Glutamatergic neuron (in vitro differentiated cells): Measurements from ENCODE around the gene MPI. TPM values are rescaled to one million over a fixed set of nuclear protein-coding genes. Genes with fewer than 3 reads are reported as not detected.
"Not testable (repeated sequence)": the region's sequence is repeated elsewhere in the genome, so short reads cannot be mapped to it uniquely, and the experiment has no call there.

Source experiments
- DNase-seq: peaks from one replicate; pipeline ENCODE4 v3.0.0; 2022
- H3K27ac Mint-ChIP-seq: one replicate; pipeline ENCODE4 v1.8.0; 2020; ENCODE audit warnings: mild to moderate bottlenecking, mixed read lengths, inconsistent platforms; ENCODE audit not compliant: unreplicated experiment
- H3K27me3 Mint-ChIP-seq: one replicate; pipeline ENCODE4 v1.8.0; 2020; ENCODE audit warnings: mild to moderate bottlenecking, moderate library complexity, mixed read lengths, inconsistent platforms; ENCODE audit not compliant: unreplicated experiment
- H3K36me3 Mint-ChIP-seq: one replicate; pipeline ENCODE4 v1.8.0; 2020; ENCODE audit warnings: mild to moderate bottlenecking, mixed read lengths, inconsistent platforms; ENCODE audit not compliant: unreplicated experiment
- H3K4me1 Mint-ChIP-seq: one replicate; pipeline ENCODE4 v1.8.0; 2020; ENCODE audit warnings: mild to moderate bottlenecking, low read depth, mixed read lengths, inconsistent platforms; ENCODE audit not compliant: unreplicated experiment
- H3K4me3 Mint-ChIP-seq: one replicate; pipeline ENCODE4 v1.8.0; 2020; ENCODE audit warnings: mild to moderate bottlenecking, mixed read lengths, inconsistent platforms; ENCODE audit not compliant: unreplicated experiment
- H3K9me3 Mint-ChIP-seq: one replicate; pipeline ENCODE4 v1.8.0; 2020; ENCODE audit warnings: mild to moderate bottlenecking, moderate library complexity, mixed read lengths, inconsistent platforms; ENCODE audit not compliant: unreplicated experiment
- CTCF ChIP-seq: fragments of 200-600 bp; sonication (generic); IDR thresholded peaks from one replicate; pipeline ENCODE4 v1.5.0; 2021; ENCODE audit not compliant: partially characterized antibody, unreplicated experiment
- total RNA-seq: library from RNA; stranded (reverse); fragmentation: NEBNext Ultra II Directional; extraction: Animal tissue kit (Norgen Biotek cat#: 25700); gene quantifications from one replicate; pipeline ENCODE4 v1.2.1, GENCODE V29; 2021; ENCODE audit not compliant: unreplicated experiment

MPI gene
- total RNA-seq, 1 donor from 2014 or later = 33.1 TPM

- no peak for DNase-seq
- peak overlapping the region; percentile 99 for H3K4me3 Mint-ChIP-seq
- TF ChIP-seq CTCF = no peak
- H3K9me3 Mint-ChIP-seq = peaks cover 14% of the 10 kb centered on the region
- peaks cover 17% of the 10 kb centered on the region for H3K4me1 Mint-ChIP-seq
- no peaks in the 10 kb centered on the region for H3K36me3 Mint-ChIP-seq
- peaks cover 3% of the 10 kb centered on the region for H3K27me3 Mint-ChIP-seq
- H3K27ac Mint-ChIP-seq = peak overlapping the region; percentile 96
Measured at GRCh38 chr15:74907163-74907870, 17.5 kb downstream of the MPI start.

GRCh38 chr15:74908635-74909034 is 18.8 kb downstream of the MPI start:
- Mint-ChIP-seq H3K27me3 (peaks cover 3% of the 10 kb centered on the region), H3K27ac (no peak overlapping the region), H3K4me3 (no peak overlapping the region), H3K36me3 (no peaks in the 10 kb centered on the region), H3K9me3 (peaks cover 14% of the 10 kb centered on the region), H3K4me1 (peaks cover 17% of the 10 kb centered on the region)
- DNase-seq = no peak
- no peak for TF ChIP-seq CTCF

- TF ChIP-seq CTCF = no peak
- Mint-ChIP-seq H3K4me1 (no peaks in the 10 kb centered on the region), H3K27me3 (no peaks in the 10 kb centered on the region), H3K27ac (no peak overlapping the region), H3K36me3 (no peaks in the 10 kb centered on the region), H3K9me3 (no peaks in the 10 kb centered on the region), H3K4me3 (no peak overlapping the region)
- no peak for DNase-seq
Measured at GRCh38 chr15:74913041-74913440, 23.2 kb downstream of the MPI start.

- H3K4me3 Mint-ChIP-seq, H3K4me1 Mint-ChIP-seq, H3K27ac Mint-ChIP-seq, DNase-seq, H3K27me3 Mint-ChIP-seq, H3K36me3 Mint-ChIP-seq, H3K9me3 Mint-ChIP-seq: not testable (repeated sequence)
Measured at GRCh38 chr15:74913799-74914198, 24.0 kb downstream of the MPI start.

GRCh38 chr15:74917676-74918075 is 27.8 kb downstream of the MPI start:
- H3K36me3 Mint-ChIP-seq = no peaks in the 10 kb centered on the region
- no peaks in the 10 kb centered on the region for H3K4me1 Mint-ChIP-seq
- H3K4me3 Mint-ChIP-seq = no peak overlapping the region
- TF ChIP-seq CTCF = no peak
- H3K9me3 Mint-ChIP-seq = peaks cover 2% of the 10 kb centered on the region
- DNase-seq = no peak
- peaks cover 2% of the 10 kb centered on the region for H3K27me3 Mint-ChIP-seq
- no peak overlapping the region for H3K27ac Mint-ChIP-seq
